VCaP (cell line): ENCODE data around the gene LRWD1.

Experiments used
- H3K27ac ChIP-seq: fragments of 450-650 bp; 2 replicates; pipeline ENCODE4 v1.5.1; 2017
- CTCF ChIP-seq: fragments of 450-650 bp; conservative IDR thresholded peaks from 2 replicates; pipeline ENCODE4 v1.5.1; 2017; ENCODE audit warnings: mild to moderate bottlenecking, moderate library complexity

LRWD1 gene

GRCh38 chr7:102463841-102464576 is 775 bp upstream of the LRWD1 start:
- no peak for TF ChIP-seq CTCF
- peak overlapping the region; percentile 87 for H3K27ac ChIP-seq

GRCh38 chr7:102466097-102466496 is 1.3 kb downstream of the LRWD1 start:
- no peak overlapping the region for H3K27ac ChIP-seq
- TF ChIP-seq CTCF, result no peak

- H3K27ac ChIP-seq, result no peak overlapping the region
- TF ChIP-seq CTCF, result no peak
Measured at GRCh38 chr7:102467581-102468477, 3.0 kb downstream of the LRWD1 start.

DNA sequence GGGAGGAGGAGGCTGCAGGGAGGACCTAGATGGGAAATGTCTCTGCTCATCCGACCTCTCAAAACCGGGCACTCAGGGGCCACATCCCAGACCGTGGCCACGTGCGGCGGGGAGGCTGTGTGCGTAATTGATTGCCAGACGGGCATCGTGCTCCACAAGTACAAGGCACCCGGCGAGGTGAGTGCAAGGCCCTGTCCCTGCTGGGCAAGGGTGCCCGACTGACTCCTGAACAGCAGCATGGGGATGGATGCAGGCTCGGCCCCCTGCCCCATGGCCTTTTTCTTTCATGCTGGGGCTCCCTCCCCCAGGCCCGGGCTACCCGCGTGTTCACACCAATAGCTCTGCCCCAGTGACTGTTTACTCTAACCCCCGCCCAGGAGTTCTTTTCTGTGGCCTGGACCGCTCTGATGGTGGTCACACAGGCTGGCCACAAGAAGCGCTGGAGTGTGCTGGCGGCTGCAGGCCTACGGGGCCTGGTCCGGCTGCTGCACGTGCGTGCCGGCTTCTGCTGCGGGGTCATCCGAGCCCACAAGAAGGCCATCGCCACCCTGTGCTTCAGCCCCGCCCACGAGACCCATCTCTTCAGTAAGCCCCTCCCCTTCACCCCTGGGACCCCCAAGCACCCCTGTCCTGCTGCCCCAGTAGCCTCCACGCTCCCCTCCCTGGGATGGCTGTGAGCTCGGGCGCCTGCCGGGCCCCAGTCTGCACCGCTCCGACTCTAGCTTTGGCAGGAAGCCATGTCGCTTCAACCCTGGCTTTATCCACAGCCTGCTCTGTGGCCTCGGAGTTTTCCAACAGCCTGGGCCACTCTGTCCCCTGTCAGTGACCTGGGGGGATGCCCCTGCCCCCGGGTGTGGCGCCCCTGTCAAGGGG is 3.9 kb downstream of the LRWD1 start:
- H3K27ac ChIP-seq, result no peak overlapping the region
- no peak for TF ChIP-seq CTCF

DNA sequence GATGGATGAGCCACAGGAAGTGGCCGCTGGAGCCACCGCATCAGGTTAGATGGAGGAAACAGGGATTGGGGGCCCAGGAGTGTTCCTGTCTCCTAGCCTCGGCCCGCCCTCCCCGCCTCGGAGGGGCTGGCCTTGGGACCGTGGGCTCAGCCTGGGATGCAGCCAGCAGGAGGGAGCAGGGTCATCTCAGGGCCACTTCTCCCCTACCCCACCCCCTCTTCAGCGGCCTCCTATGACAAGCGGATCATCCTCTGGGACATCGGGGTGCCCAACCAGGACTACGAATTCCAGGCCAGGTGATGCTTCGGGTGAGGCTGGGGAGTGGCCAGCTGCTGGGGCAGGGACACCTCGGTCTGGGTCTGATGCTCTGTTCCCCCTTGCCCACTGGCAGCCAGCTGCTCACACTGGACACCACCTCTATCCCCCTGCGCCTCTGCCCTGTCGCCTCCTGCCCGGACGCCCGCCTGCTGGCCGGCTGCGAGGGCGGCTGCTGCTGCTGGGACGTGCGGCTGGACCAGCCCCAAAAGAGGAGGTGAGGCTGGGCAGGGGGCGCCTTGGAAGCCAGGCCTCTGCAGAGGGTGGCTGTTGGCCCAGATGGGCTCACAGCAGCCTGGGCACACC is 4.7 kb downstream of the LRWD1 start:
- no peak for TF ChIP-seq CTCF
- no peak overlapping the region for H3K27ac ChIP-seq

DNA sequence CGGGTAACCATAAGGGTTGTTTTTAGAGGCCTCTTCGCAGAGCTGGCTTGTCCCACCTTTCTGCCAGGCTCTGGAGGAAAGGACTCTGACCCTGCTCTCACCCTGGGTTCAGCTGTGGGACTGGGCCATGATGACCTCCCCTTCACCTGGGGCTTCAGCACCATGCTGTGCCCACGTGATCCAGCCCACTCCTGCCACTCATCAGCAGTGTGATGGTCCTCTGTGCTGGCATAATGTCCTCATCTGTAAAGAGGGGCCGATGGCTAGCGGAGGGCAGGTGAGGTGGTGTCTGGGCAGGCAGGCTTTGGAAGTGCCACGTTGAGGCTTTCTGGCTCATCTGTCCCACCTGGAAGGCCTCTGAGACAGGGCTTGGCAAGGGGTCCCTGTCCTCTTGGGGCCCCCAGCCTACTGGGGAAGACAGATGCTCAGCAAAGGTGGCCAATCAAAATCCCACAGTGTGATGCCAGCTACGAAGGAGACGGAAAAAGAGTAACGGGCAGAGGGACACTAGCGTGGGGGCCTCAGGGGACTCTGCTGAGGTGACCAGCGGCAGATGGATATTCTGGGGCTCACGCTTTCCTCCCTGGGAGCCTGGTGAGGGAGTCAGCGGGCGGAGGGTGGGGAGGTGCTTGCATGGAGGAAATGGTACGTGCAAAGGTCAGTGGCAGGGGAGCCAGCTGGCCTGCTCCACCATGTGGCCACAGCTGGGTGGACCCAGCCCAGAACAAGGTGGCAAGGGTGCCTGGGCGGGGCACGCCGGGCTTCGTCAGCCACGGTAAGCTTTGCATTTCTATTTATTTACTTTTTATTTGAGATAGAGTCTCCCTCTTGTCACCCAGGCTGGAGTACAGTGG is 5.4 kb downstream of the LRWD1 start:
- TF ChIP-seq CTCF, result no peak
- no peak overlapping the region for H3K27ac ChIP-seq
